ENCODE results near the gene CLIP4. TPM values are rescaled to one million over a fixed set of nuclear protein-coding genes. Genes with fewer than 3 reads are reported as not detected.
"Not testable (repeated sequence)": the region's sequence is repeated elsewhere in the genome, so short reads cannot be mapped to it uniquely, and the experiment has no call there.

CLIP4 gene
- total and polyA plus RNA-seq, 2 experiments from 2014 or later, result 0.06 to 0.14 TPM

GRCh38 chr2:29084554-29084953 lies 30.7 kb upstream of the CLIP4 start (continued):
- TF ChIP-seq ZNF462 (CRISPR knock-in tag; IDR thresholded peaks at IDR 0.05), result no peak
- no peak for TF ChIP-seq JUNB (IDR thresholded peaks at IDR 0.05; ENCODE audit: unreplicated experiment)

- H3K4me1 Mint-ChIP-seq, result not testable (repeated sequence)
Measured at GRCh38 chr2:29090311-29090710, 24.9 kb upstream of the CLIP4 start.

GRCh38 chr2:29096969-29097368 lies 18.2 kb upstream of the CLIP4 start:
- H3K27ac Mint-ChIP-seq, result no peak overlapping the region
- DNase-seq (ENCODE audit: low spot score), result no peak
- H3K4me2 ChIP-seq, result no peak overlapping the region
- no peak for TF ChIP-seq ETS1 (IDR thresholded peaks at IDR 0.05)
- TF ChIP-seq CREB1 (CRISPR knock-in tag; IDR thresholded peaks at IDR 0.05; ENCODE audit: low read depth), result no peak
- TF ChIP-seq ZNF331 (CRISPR knock-in tag; IDR thresholded peaks at IDR 0.05; ENCODE audit: low read depth), result no peak
- TF ChIP-seq EZH2 (IDR thresholded peaks at IDR 0.05; ENCODE audit: low read depth, unreplicated experiment), result no peak
- TF ChIP-seq POLR2AphosphoS5 (IDR thresholded peaks at IDR 0.05; ENCODE audit: low read depth), result no peak
- no peak for TF ChIP-seq ZNF114 (CRISPR knock-in tag; IDR thresholded peaks at IDR 0.05)
- TF ChIP-seq EZH2phosphoT487 (IDR thresholded peaks at IDR 0.05; ENCODE audit: unreplicated experiment), result no peak
- no peak for TF ChIP-seq CTCF (conservative IDR thresholded peaks at IDR 0.05; ENCODE audit: low read depth in 2 of 2)
- TF ChIP-seq NANOG (IDR thresholded peaks at IDR 0.05; ENCODE audit: borderline replicate concordance), result no peak
- TF ChIP-seq JUNB (IDR thresholded peaks at IDR 0.05; ENCODE audit: unreplicated experiment), result no peak

More at GRCh38 chr2:29090311-29090710, 24.9 kb upstream of the CLIP4 start:
- not testable (repeated sequence) for DNase-seq (ENCODE audit: low spot score); H3K4me1 ChIP-seq (ENCODE audit: insufficient read depth); H3K27me3 Mint-ChIP-seq (ENCODE audit: insufficient read depth, low read depth, poor library complexity); H3K27me3 ChIP-seq (ENCODE audit: insufficient read depth); H3K36me3 Mint-ChIP-seq (ENCODE audit: low read depth); H3K79me2 ChIP-seq (replicated peaks; ENCODE audit: insufficient read depth); H3K4me2 ChIP-seq; H3K4me3 ChIP-seq; H3K36me3 ChIP-seq (ENCODE audit: insufficient read depth); H3F3A ChIP-seq (replicated peaks; ENCODE audit: low read depth); H3K27ac ChIP-seq (ENCODE audit: low read depth); H3K27ac Mint-ChIP-seq; ATAC-seq; H3K9me3 Mint-ChIP-seq; H3K4me3 Mint-ChIP-seq; H3K9me2 ChIP-seq (ENCODE audit: insufficient read depth); H4K20me1 ChIP-seq (replicated peaks; ENCODE audit: insufficient read depth)
- H2AFZ ChIP-seq, result peak overlapping the region; percentile 69; the same call in 1 of the 2 replicates

More at GRCh38 chr2:29096969-29097368, 18.2 kb upstream of the CLIP4 start:
- Mint-ChIP-seq H3K4me3 (no peak overlapping the region), H3K4me1 (no peaks in the 10 kb centered on the region), H3K27me3 (ENCODE audit: insufficient read depth, low read depth, poor library complexity) (peaks cover 4% of the 10 kb centered on the region), H3K9me3 (peaks cover 9% of the 10 kb centered on the region), H3K36me3 (ENCODE audit: low read depth) (peaks cover 7% of the 10 kb centered on the region)
- ATAC-seq, result no peak
- H3F3A ChIP-seq (replicated peaks; ENCODE audit: low read depth), result no peaks in the 10 kb centered on the region
- no peaks in the 10 kb centered on the region for H3K4me1 ChIP-seq (ENCODE audit: insufficient read depth)
- H3K79me2 ChIP-seq (replicated peaks; ENCODE audit: insufficient read depth), result no peaks in the 10 kb centered on the region
- no peaks in the 10 kb centered on the region for H4K20me1 ChIP-seq (replicated peaks; ENCODE audit: insufficient read depth)
- H3K4me3 ChIP-seq, result no peak overlapping the region
- H3K36me3 ChIP-seq (ENCODE audit: insufficient read depth), result no peaks in the 10 kb centered on the region
- H3K9me2 ChIP-seq (ENCODE audit: insufficient read depth), result no peaks in the 10 kb centered on the region
- no peak overlapping the region for H3K27ac ChIP-seq (ENCODE audit: low read depth)
- no peaks in the 10 kb centered on the region for H3K27me3 ChIP-seq (ENCODE audit: insufficient read depth)
- H2AFZ ChIP-seq, result no peak overlapping the region
